ENCODE measurements around the gene CDKN1C.

The CDKN1C gene

DNA sequence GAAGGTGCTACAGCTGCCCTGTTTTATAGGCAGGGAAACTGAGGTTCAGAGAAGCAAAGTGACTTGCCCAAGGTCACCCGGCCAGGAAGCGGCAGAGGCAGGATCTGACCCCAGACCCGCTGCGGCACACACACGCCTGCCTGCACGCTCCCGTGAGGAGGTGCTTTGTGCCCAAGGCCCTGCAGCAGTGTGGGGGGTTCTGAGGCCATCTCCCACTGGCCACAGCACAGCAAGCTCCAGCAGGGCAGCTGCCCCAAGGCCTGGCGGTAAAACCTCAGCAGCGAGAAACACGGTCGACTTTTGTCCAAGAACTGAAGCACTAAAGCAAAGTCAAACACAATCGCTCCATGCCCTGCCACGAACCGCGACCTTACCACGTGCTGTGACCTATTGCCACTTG lies 42.7 kb downstream of the CDKN1C start:
- DNase-seq = no peak

GRCh38 chr11:2841411-2842190 lies 44.0 kb downstream of the CDKN1C start:
- DNase-seq = no peak

DNA sequence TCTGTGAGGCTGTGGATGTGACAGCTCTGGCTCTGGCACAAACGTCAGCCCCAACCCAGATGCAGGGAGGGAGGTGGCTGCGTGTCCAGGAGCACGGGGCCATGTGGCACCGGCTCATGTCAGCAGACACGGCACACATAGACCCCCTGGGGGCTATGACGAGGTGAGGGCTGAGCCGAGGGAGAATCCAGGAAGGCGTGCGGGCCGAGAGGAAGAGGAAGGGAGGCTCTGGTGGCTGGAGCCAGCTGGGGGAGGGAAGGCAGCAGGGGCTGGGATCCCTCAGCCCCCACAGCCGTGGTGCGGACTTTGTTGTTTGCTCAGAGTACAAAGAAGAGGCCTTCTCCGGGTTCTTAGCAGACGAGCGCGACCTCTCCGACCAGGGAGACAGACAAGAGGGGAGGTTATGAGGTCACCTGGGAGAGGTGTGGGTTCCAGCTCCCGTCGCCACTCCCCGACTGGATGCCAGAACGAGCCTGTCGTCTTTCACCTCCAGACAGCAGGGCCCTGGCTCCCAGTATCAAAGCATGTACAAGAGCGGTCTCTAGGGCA lies 46.1 kb downstream of the CDKN1C start:
- DNase-seq = no peak

GRCh38 chr11:2838676-2839294 lies 46.8 kb downstream of the CDKN1C start:
- no peak for DNase-seq

GRCh38 chr11:2838091-2838490 lies 47.5 kb downstream of the CDKN1C start:
- DNase-seq = no peak

DNA sequence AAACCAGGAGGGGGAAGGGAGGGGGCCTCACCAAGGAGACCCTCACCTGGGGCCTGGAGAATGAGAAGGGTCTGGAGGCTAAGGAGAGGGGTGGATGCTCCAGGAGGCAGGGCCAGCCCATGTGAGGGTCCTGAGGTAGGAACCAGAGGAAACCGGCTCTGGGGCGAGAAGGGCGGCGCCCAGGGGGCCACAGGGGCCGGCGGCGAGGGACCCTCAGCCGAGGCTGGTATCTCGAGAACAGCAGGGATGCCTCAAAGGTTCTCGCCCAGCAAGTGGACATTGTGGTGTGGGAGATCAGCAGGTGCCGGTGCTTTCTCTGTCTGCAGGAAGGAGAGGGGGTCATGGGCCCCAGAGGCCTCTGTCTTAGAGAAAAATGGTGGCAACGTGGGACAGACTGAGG lies 47.9 kb downstream of the CDKN1C start:
- no peak for DNase-seq

- no peak for DNase-seq
Observed at GRCh38 chr11:2837096-2837601, 48.4 kb downstream of the CDKN1C start.

DNA sequence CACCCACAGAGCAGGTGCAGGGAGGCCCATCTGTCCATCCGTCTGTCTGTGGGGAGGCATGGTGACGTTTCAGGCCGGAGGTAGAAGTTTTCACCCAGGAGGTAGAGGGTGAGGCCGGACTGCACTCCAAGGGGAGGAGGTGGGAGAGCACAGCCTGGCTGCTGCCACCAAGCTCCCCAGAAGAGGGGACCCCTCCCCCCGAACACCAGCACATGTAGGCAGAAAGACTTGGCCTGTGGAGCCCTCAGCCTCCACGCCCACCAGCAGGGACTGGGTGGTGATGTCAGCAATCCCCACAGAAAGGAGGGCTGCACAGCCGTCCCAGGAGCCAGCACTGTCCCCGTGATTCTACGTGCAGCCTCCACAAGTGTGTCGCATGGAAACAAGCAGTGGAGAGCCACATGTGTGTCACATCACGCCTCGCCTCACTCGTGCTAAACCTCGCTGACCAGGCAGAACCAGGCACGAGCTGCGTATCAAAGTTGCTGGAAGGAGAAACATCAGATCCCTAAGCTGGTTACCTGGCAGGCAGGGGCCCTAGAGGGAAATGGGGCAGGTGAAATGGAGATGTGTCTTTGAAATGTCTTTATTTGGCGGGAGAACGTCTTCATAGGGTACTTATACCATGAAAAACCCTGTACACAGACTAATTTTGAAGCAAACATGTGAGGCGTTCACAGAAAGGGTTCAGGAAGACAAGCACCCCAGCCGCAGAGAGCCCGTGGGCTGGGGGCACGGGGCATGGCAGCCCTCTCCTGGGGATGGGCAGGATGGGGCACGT lies 49.1 kb downstream of the CDKN1C start:
- no peak for DNase-seq

- DNase-seq = no peak
Observed at GRCh38 chr11:2835751-2836150, 49.8 kb downstream of the CDKN1C start.

DNA sequence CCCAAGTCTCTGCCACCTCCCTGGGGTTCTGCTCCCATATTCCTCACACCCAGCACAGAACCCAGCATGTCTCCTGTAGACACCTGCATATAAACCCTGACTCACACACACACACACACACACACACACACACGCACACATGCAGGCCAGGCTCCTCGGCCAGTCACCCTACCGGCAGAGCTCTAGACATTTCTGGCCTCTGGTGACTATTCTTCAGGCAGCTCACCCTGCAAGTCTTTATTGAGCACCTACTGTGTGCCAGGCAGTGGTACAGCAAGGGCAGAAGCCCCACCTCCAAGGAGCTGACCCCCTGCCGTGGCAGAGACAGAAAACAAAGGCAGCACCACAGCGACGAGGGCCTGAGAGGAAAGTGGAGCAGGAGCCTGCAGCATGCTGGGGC lies 50.3 kb downstream of the CDKN1C start:
- no peak for DNase-seq

GRCh38 chr11:2834503-2835273 lies 50.9 kb downstream of the CDKN1C start:
- no peak for DNase-seq

- DNase-seq = no peak
Observed at GRCh38 chr11:2833716-2834502, 51.7 kb downstream of the CDKN1C start.
